Amniotic epithelial cell (primary cell): ENCODE data around the gene TTC7B.

Experiments used
- DNase-seq: peaks from one replicate; pipeline ENCODE4 v3.0.0-alpha.2; 2010; ENCODE audit warnings: low read depth

The TTC7B gene

GRCh38 chr14:90599339-90599738 lies 216.9 kb downstream of the TTC7B start:
- no peak for DNase-seq

- no peak for DNase-seq
These were observed 218.3 kb downstream of the TTC7B start for GRCh38 chr14:90597961-90598360.

- DNase-seq, result no peak
These were observed 219.5 kb downstream of the TTC7B start for GRCh38 chr14:90596733-90597132.

- DNase-seq, result no peak
These were observed 222.8 kb downstream of the TTC7B start for GRCh38 chr14:90593254-90594040.

GRCh38 chr14:90592655-90593054 lies 223.6 kb downstream of the TTC7B start:
- no peak for DNase-seq

- DNase-seq, result peak; percentile 54
These were observed 228.3 kb downstream of the TTC7B start for GRCh38 chr14:90587918-90588317.

GRCh38 chr14:90587252-90587910 lies 228.8 kb downstream of the TTC7B start:
- DNase-seq, result no peak

- no peak for DNase-seq
These were observed 231.1 kb downstream of the TTC7B start for GRCh38 chr14:90585106-90585505.

- no peak for DNase-seq
These were observed 232.2 kb downstream of the TTC7B start for GRCh38 chr14:90583916-90584605.

GRCh38 chr14:90583427-90583826 lies 232.8 kb downstream of the TTC7B start:
- DNase-seq, result no peak

GRCh38 chr14:90582166-90582565 lies 234.1 kb downstream of the TTC7B start:
- no peak for DNase-seq

- DNase-seq, result no peak
These were observed 234.5 kb downstream of the TTC7B start for GRCh38 chr14:90581745-90582144.

- DNase-seq, result peak; percentile 16
These were observed 235.6 kb downstream of the TTC7B start for GRCh38 chr14:90580377-90581335.

- DNase-seq, result no peak
These were observed 236.4 kb downstream of the TTC7B start for GRCh38 chr14:90579816-90580215.

- DNase-seq, result no peak
These were observed 237.1 kb downstream of the TTC7B start for GRCh38 chr14:90579088-90579487.

- DNase-seq, result no peak
These were observed 237.8 kb downstream of the TTC7B start for GRCh38 chr14:90578283-90578985.

- DNase-seq, result no peak
These were observed 238.5 kb downstream of the TTC7B start for GRCh38 chr14:90577661-90578282.

GRCh38 chr14:90576981-90577660 lies 239.1 kb downstream of the TTC7B start:
- no peak for DNase-seq

- peak; percentile 89 for DNase-seq
These were observed 239.6 kb downstream of the TTC7B start for GRCh38 chr14:90576581-90576980.

- DNase-seq, result no peak
These were observed 240.4 kb downstream of the TTC7B start for GRCh38 chr14:90575781-90576180.
